Pulmonary artery endothelial cell (primary cell): ENCODE results near the gene GSTK1. TPM values are rescaled to one million over a fixed set of nuclear protein-coding genes. Genes with fewer than 3 reads are reported as not detected.
"Not testable (repeated sequence)": the region's sequence is repeated elsewhere in the genome, so short reads cannot be mapped to it uniquely, and the experiment has no call there.

ENCODE experiments used
- DNase-seq: peaks from one replicate; pipeline ENCODE4 v3.0.0-alpha.2; 2011; ENCODE audit warnings: low read depth, low spot score
- total RNA-seq: library from RNA; depleted of rRNA; stranded (reverse); fragments of >200 nt; gene quantifications from 2 replicates; pipeline ENCODE4 v1.2.3, GENCODE V29; 2014

Gene GSTK1
- total RNA-seq, 1 donor from 2014 or later, result 76.0 TPM

DNA sequence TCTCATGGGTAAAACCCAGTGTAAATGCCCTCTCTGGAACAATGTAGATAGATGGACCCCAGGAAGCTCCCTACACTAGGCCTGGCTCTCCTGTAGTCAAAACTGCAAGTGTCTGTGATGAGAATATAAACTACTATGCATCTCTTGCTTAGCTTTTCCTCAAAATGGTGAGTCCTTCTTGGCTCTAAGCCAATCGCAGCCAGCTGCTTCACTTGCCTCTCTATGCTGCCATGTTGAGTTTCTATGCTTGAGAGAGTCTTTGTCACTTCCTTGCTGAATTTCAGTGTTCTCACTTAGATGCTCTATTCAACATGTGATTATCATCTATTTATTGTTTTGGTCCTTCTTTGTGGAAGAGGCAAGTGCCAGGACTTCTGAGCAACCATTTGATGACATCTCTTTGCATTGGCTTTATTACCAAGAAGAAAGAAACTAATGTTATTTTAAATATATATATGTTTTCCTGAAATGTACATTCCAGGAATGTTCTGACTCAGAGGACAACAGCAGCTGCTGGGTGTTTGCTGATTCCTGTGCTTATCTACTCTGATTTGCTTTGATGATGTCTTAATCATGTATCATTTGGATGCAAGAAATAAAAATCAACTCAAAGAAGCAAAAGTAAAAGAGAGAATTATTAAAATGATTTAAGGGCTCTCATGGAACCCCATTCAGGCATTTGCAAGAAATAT lies 24.8 kb upstream of the GSTK1 start:
- DNase-seq, result no peak

- no peak for DNase-seq
These were observed 23.4 kb upstream of the GSTK1 start for GRCh38 chr7:143239813-143240212.

DNA sequence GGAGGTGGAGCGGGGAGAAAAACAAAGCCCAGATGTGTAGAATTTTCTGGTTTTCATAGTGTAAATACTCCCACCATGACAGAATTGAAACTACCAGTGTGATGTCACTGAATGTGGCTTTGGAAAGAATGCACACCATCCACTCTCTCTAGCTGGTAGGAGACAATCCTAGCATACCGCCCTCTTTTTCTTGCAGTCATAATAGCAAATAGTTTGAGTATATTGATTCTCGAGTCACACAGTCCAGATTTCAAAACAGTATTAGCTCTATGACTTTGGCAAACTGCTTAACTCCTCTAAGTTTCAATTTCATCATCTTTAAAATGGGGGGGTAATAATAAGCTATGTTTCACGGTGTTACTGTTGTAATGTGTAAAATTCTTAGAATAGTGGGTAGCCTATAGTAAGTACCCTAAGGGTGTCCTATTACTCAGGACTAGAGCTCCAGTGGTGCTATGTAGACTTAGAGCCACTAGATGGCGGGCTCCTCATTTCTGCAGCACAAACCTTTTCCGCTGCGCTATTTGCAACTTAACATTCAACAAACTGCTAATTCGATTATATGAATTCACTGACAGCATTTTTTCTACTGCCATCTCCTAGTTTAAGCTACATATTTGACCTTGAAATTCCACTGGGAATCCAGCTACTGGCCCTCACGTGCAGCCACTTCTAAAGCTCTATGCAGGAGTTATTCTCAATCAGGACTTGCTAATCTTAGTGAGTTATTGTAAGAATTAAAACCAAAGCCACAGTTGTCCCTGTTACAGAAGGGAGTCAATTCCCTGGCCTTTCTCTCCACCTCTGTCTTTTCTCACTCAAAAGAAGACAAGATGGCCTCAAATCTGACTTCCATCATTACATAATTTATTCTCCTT lies 22.7 kb upstream of the GSTK1 start:
- peak; percentile 51 for DNase-seq

DNA sequence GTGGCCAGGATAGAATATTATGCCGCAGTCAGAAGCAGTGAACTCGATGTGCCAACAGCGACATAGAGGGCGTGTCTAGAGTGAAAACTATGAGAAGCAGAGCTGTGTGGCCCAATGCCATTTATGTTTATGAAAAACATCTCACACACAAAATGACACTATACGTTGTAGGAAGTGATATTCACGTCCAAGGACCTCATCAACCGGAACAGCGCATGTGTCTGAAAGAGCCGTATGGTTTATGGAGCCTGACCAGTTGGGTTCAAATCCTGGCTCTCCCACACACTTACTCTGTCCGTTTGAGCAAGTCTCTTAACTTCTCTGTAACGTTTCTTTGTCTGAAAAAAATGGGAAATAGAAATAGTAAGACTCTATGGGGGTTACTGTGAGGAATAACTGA lies 20.9 kb upstream of the GSTK1 start:
- DNase-seq, result no peak

GRCh38 chr7:143243111-143243510 lies 20.1 kb upstream of the GSTK1 start:
- no peak for DNase-seq

DNA sequence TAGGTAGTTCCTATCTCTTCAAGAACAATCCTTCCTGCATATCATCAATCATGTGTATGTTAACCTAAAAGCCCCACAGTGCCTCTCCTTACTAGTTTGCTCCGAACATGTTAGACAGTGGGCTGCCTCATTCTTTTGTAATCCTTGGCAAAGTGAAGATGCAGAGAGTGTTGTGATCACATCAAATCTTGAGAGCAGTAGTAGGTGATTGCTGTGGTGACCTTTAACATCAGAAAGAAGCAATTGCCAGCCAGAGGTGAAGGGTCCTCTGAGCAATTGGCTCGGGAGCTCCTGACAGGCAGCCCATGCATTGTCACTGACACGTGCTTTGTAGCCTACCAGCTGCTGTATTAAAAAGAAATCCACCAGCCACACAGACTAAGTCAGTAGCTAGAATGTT lies 19.6 kb upstream of the GSTK1 start:
- DNase-seq, result no peak

GRCh38 chr7:143244321-143244720 lies 18.9 kb upstream of the GSTK1 start:
- no peak for DNase-seq

GRCh38 chr7:143245123-143245522 lies 18.1 kb upstream of the GSTK1 start:
- no peak for DNase-seq

GRCh38 chr7:143247372-143247771 lies 15.9 kb upstream of the GSTK1 start:
- DNase-seq, result no peak

GRCh38 chr7:143248761-143249354 lies 14.4 kb upstream of the GSTK1 start:
- no peak for DNase-seq

DNA sequence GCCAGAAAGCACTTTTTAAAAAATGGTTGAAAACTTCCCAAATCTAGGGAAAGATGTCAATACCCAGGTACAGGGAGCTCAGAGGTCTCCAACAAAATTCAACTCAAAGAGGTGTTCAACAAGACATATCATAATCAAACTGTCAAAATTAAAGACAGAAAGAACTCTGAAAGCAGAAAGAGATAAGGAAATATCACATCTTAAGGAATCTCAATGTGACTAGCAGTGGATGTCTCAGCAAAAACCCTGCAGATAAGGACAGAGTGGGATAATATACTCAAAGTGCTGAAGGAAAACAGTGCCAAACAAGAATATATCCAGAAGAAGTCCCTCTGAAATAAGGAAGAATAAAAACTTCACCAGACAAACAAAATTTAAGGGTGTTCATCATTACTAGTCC lies 13.0 kb upstream of the GSTK1 start:
- DNase-seq, result no peak

DNA sequence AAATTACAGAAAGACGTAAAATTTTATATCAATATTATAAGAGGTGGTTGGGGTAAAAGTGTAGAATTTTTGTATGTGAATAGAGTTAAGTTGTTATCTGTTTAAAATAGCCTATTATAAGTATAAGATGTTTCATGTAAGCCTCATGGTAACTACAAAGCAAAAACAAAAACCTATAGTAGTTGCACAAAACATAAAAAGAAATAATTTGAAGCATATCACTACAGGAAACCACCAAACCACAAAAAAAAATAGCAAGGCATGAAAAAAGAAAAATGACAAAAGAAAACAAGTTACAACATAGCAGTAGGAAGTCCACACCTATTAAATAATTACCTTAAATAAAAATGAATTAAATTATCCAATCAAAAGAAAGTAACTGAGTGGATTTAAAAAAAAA lies 12.4 kb upstream of the GSTK1 start:
- no peak for DNase-seq

DNA sequence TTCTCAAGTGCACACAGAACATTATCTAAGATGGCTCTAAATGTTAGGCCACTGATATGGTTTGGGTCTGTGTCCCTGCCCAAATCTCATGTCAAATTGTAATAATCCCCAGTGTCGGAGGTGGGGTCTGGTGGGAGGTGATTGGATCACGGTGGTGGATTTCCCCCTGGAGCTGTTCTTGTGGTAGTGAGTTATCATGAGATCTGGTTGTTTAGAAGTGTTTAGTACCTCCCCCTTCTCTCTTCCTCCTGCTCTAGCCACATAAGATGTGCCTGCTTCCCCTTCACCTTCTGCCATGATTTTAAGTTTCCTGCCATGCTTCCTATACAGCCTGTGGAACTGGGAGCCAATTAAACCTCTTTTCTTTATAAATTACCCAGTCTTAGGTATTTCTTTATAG lies 11.2 kb upstream of the GSTK1 start:
- DNase-seq, result no peak

GRCh38 chr7:143255564-143255963 lies 7.7 kb upstream of the GSTK1 start:
- DNase-seq, result no peak

DNA sequence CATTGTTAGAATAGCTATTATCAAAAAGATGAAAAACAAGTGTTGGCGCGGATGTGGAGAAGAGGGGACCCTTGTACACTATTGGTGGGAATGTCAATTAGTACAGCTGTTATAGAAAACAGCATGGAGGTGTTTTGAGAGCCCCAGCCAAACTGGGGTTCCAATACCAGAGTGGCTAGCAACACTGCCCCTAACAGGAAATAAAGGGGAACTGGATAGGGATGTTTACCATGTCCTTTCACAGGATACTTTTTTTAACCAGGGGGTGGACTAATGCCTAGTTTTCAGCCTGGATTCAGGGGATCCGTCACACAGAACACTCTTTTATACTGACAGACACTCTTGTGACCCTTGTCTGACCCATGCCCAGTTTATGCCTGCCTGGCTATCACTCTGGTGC lies 6.9 kb upstream of the GSTK1 start:
- no peak for DNase-seq

DNA sequence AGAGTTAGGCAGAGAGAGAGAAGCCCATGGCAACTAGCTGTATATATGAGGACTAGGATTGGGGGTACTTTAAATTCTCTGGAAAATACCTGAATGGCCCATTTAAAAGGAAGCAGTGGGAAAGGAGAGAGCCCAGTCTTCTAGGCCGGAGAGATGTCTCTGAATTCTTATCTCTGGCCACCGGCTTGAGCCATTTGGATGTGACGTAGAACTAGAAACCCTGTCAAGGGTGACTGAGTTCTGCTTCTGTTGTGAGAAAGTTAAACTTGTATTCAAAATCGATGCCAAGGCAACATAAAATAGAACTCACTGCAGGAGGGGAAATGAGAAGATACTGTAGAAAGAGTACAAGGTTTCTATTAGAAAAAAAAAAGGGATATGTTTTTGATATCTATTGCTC lies 6.3 kb upstream of the GSTK1 start:
- DNase-seq, result no peak

GRCh38 chr7:143257501-143257900 lies 5.7 kb upstream of the GSTK1 start:
- DNase-seq, result no peak

- DNase-seq, result no peak
These were observed 4.4 kb upstream of the GSTK1 start for GRCh38 chr7:143258831-143259230.

GRCh38 chr7:143259765-143260164 lies 3.5 kb upstream of the GSTK1 start:
- DNase-seq, result no peak

DNA sequence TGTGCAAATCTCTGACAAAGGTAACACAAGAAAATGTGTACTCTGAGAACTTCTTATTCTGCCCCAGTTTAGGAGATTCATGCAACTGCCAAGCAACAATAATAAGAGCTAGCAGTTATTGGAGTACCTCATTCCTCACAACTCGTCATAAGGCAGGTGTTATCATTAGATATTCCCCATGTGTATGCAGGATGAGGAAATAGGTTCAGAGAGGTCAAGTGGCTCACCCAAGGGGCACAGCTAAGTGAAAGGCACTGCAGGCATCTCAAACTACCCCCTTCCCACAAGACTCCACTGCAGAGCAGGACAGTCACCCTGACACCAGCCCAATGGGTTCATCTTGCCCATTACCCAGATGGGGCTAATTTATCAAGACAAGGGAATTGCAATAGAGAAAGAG lies 1.3 kb upstream of the GSTK1 start:
- no peak for DNase-seq

DNA sequence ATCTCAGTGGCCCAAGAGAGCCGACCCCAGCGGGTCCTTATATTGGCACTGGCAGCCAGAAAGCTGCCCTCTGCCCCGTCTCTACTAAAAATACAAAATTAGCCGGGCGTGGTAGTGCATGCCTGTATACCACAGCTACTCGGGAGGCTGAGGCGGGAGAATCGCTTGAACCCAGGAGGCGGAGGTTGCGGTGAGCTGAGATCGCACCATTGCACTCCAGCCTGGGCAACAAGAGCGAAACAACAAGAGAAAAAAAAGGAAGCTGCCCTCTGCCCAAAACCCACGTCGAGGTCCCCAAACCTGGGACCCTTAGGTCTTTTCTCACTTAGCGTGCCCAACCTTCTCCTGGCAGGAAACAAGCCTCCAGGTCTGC lies 941 bp downstream of the GSTK1 start:
- not testable (repeated sequence) for DNase-seq

GRCh38 chr7:143265017-143265693 lies 1.9 kb downstream of the GSTK1 start:
- no peak for DNase-seq
